HCT116 (cell line): ENCODE results near the gene PRKN.

Source experiments
- POLR2A ChIP-seq: IDR thresholded peaks from 2 replicates; pipeline ENCODE4 v1.7.0; 2011; ENCODE audit warnings: borderline replicate concordance; ENCODE audit not compliant: insufficient read depth, insufficient read length; ENCODE audit errors: extremely low read depth
- RAD21 ChIP-seq: IDR thresholded peaks from 2 replicates; pipeline ENCODE4 v1.6.1; 2012; ENCODE audit warnings: low read depth, mild to moderate bottlenecking
- TCF7L2 ChIP-seq: IDR thresholded peaks from 2 replicates; pipeline ENCODE4 v1.7.0; 2011; ENCODE audit warnings: borderline replicate concordance, inconsistent platforms; ENCODE audit not compliant: insufficient read depth, insufficient read length; ENCODE audit errors: extremely low read depth
- TF ChIP-seq, protein P1 (sequence below), 3 experiments: fragments of 200-600 bp in 1 of 3; sonication (generic) in 1 of 3; IDR thresholded peaks in 2 of 3; conservative IDR thresholded peaks in 1 of 3; 2 replicates each; pipeline ENCODE4 v1.5.1; 2012 to 2017; ENCODE audit warnings: low read depth in 2 of 3, low read length in 2 of 3, antibody characterized with exemption in 1 of 3, borderline replicate concordance in 1 of 3, control low read depth in 1 of 3, mild to moderate bottlenecking in 1 of 3, mixed read lengths in 1 of 3, mixed run types in 1 of 3, moderate library complexity in 1 of 3; ENCODE audit not compliant: insufficient read depth in 1 of 3
- TF ChIP-seq, protein P2 (sequence below): IDR thresholded peaks from 2 replicates; pipeline ENCODE4 v1.6.1; 2011; ENCODE audit warnings: mild to moderate bottlenecking, low read length, moderate library complexity; ENCODE audit not compliant: insufficient replicate concordance; ENCODE audit errors: extremely low read depth
- TF ChIP-seq, protein P3 (sequence below): IDR thresholded peaks from 2 replicates; pipeline ENCODE4 v1.6.1; 2012; ENCODE audit warnings: low read depth

DNA sequence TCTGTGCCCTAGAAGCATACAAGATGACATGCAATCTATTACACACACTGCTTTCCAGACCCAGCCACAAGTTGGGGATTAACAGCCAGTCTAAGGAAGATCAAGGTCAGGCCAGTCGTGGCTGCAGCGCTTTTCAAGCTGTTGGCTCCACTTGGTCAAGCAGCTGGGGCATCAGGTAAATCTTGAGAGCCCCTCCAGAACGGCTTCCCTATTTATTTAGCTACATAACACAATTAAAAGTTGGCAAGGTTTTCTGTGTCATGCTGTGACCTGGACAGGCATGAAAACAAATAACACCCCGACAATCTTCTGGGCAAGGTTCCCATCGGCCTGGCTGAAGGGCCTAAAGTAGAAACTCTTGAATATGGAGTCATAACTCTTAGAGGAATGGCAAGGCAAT lies 524.3 kb downstream of the PRKN start:
- TF ChIP-seq, protein P1, sequence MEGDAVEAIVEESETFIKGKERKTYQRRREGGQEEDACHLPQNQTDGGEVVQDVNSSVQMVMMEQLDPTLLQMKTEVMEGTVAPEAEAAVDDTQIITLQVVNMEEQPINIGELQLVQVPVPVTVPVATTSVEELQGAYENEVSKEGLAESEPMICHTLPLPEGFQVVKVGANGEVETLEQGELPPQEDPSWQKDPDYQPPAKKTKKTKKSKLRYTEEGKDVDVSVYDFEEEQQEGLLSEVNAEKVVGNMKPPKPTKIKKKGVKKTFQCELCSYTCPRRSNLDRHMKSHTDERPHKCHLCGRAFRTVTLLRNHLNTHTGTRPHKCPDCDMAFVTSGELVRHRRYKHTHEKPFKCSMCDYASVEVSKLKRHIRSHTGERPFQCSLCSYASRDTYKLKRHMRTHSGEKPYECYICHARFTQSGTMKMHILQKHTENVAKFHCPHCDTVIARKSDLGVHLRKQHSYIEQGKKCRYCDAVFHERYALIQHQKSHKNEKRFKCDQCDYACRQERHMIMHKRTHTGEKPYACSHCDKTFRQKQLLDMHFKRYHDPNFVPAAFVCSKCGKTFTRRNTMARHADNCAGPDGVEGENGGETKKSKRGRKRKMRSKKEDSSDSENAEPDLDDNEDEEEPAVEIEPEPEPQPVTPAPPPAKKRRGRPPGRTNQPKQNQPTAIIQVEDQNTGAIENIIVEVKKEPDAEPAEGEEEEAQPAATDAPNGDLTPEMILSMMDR (IDR thresholded peaks at IDR 0.05 in 2 of 3, conservative IDR thresholded peaks at IDR 0.05 in 1 of 3; ENCODE audit: borderline replicate concordance in 1 of 3, insufficient read depth in 1 of 3, low read depth in 2 of 3, low read length in 2 of 3) = no peak
- TF ChIP-seq RAD21 (no peak), POLR2A (no peak), TCF7L2 (no peak)
- TF ChIP-seq, protein P2, sequence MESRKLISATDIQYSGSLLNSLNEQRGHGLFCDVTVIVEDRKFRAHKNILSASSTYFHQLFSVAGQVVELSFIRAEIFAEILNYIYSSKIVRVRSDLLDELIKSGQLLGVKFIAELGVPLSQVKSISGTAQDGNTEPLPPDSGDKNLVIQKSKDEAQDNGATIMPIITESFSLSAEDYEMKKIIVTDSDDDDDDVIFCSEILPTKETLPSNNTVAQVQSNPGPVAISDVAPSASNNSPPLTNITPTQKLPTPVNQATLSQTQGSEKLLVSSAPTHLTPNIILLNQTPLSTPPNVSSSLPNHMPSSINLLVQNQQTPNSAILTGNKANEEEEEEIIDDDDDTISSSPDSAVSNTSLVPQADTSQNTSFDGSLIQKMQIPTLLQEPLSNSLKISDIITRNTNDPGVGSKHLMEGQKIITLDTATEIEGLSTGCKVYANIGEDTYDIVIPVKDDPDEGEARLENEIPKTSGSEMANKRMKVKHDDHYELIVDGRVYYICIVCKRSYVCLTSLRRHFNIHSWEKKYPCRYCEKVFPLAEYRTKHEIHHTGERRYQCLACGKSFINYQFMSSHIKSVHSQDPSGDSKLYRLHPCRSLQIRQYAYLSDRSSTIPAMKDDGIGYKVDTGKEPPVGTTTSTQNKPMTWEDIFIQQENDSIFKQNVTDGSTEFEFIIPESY = no peak
- TF ChIP-seq, protein P3, sequence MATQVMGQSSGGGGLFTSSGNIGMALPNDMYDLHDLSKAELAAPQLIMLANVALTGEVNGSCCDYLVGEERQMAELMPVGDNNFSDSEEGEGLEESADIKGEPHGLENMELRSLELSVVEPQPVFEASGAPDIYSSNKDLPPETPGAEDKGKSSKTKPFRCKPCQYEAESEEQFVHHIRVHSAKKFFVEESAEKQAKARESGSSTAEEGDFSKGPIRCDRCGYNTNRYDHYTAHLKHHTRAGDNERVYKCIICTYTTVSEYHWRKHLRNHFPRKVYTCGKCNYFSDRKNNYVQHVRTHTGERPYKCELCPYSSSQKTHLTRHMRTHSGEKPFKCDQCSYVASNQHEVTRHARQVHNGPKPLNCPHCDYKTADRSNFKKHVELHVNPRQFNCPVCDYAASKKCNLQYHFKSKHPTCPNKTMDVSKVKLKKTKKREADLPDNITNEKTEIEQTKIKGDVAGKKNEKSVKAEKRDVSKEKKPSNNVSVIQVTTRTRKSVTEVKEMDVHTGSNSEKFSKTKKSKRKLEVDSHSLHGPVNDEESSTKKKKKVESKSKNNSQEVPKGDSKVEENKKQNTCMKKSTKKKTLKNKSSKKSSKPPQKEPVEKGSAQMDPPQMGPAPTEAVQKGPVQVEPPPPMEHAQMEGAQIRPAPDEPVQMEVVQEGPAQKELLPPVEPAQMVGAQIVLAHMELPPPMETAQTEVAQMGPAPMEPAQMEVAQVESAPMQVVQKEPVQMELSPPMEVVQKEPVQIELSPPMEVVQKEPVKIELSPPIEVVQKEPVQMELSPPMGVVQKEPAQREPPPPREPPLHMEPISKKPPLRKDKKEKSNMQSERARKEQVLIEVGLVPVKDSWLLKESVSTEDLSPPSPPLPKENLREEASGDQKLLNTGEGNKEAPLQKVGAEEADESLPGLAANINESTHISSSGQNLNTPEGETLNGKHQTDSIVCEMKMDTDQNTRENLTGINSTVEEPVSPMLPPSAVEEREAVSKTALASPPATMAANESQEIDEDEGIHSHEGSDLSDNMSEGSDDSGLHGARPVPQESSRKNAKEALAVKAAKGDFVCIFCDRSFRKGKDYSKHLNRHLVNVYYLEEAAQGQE = no peak
